H1 (cell line): Measurements from ENCODE around the gene NPTXR. TPM values are rescaled to one million over a fixed set of nuclear protein-coding genes. Genes with fewer than 3 reads are reported as not detected.

Experiments used
- CTCF ChIA-PET: fragments of 300-600 bp; sonication (Branson Sonifier 250); formaldehyde crosslinking; loops from one replicate; lab custom pipeline; 2021; ENCODE audit not compliant: partially characterized antibody; lab: Charles Lee
- POLR2A ChIA-PET: fragments of 300-600 bp; sonication (Branson Sonifier 250); formaldehyde crosslinking; loops from one replicate; lab custom pipeline; 2021; ENCODE audit warnings: inconsistent platforms; ENCODE audit not compliant: partially characterized antibody; lab: Charles Lee
- DNase-seq, 2 experiments: peaks; one replicate each; pipeline versions ENCODE4 v3.0.0 to v3.0.0-alpha.2; 2010 to 2022; ENCODE audit warnings: low spot score in 2 of 2, low read depth in 1 of 2, mixed read lengths in 1 of 2
- FAIRE-seq: peaks from 2 replicates; lab custom pipeline; 2011; peaks lifted over from hg19 to GRCh38; lab: Jason Lieb, UNC
- H2AFZ ChIP-seq: 2 replicates; pipeline ENCODE4 v1.8.1; 2012; ENCODE audit warnings: low read length, inconsistent platforms
- H2AK5ac ChIP-seq: 2 replicates; pipeline ENCODE4 v1.6.1; 2013; ENCODE audit warnings: low read depth, low read length
- H2BK120ac ChIP-seq: replicated peaks from 2 replicates; pipeline ENCODE3; 2013; ENCODE audit warnings: low read depth, low read length, inconsistent platforms
- H2BK12ac ChIP-seq: 2 replicates; pipeline ENCODE4 v1.6.1; 2013; ENCODE audit warnings: low read depth, low read length
- H2BK15ac ChIP-seq: 2 replicates; pipeline ENCODE4 v1.6.1; 2013; ENCODE audit warnings: low read length
- H2BK20ac ChIP-seq: 2 replicates; pipeline ENCODE4 v1.6.1; 2013; ENCODE audit warnings: low read length
- H2BK5ac ChIP-seq: 2 replicates; pipeline ENCODE4 v1.6.1; 2013; ENCODE audit warnings: low read depth, low read length
- H3K14ac ChIP-seq: 2 replicates; pipeline ENCODE4 v1.6.1; 2013; ENCODE audit warnings: inconsistent platforms; ENCODE audit not compliant: insufficient read length
- H3K18ac ChIP-seq: 2 replicates; pipeline ENCODE4 v1.6.1; 2013; ENCODE audit warnings: low read length; ENCODE audit errors: extremely low read depth
- H3K23ac ChIP-seq: 2 replicates; pipeline ENCODE4 v1.6.1; 2013; ENCODE audit warnings: inconsistent platforms; ENCODE audit not compliant: insufficient read length
- H3K23me2 ChIP-seq: 2 replicates; pipeline ENCODE4 v1.6.1; 2013; ENCODE audit warnings: low read depth, low read length
- H3K27ac ChIP-seq: 2 replicates; pipeline ENCODE4 v1.6.1; 2011; ENCODE audit warnings: low read depth, low read length, inconsistent platforms
- H3K27me3 ChIP-seq, 4 experiments: replicated peaks in 1 of 4; 1 replicate in 1 of 4; 2 replicates in 3 of 4; pipeline versions ENCODE4 v1.6.1 to v1.8.1; 2011 to 2013; ENCODE audit warnings: low read length in 3 of 4, mild to moderate bottlenecking in 3 of 4, inconsistent platforms in 2 of 4, mixed read lengths in 2 of 4, moderate library complexity in 1 of 4; ENCODE audit not compliant: control insufficient read depth in 3 of 4, insufficient read depth in 3 of 4; ENCODE audit errors: extremely low read depth in 1 of 4
- H3K36me3 ChIP-seq, 4 experiments: 2 replicates each; pipeline versions ENCODE4 v1.6.1 to v1.8.1; 2011 to 2013; ENCODE audit warnings: mild to moderate bottlenecking in 4 of 4, low read length in 3 of 4, moderate library complexity in 2 of 4, control low read depth in 1 of 4, inconsistent platforms in 1 of 4; ENCODE audit not compliant: insufficient read depth in 4 of 4, control insufficient read depth in 2 of 4
- H3K4ac ChIP-seq: replicated peaks from 2 replicates; pipeline ENCODE3; 2013; ENCODE audit warnings: low read length, low read depth, mixed read lengths, inconsistent platforms; ENCODE audit not compliant: insufficient read length
- H3K4me1 ChIP-seq, 4 experiments: replicated peaks in 1 of 4; 1 replicate in 1 of 4; 2 replicates in 3 of 4; pipeline versions ENCODE4 v1.6.1 to v1.8.1; 2011 to 2013; ENCODE audit warnings: low read length in 3 of 4, inconsistent platforms in 2 of 4, mixed read lengths in 1 of 4; ENCODE audit not compliant: insufficient read depth in 4 of 4, control insufficient read depth in 3 of 4
- H3K4me2 ChIP-seq, 2 experiments: 2 replicates each; pipeline versions ENCODE4 v1.6.1 to v1.8.1; 2011 to 2013; ENCODE audit warnings: low read depth in 2 of 2, low read length in 2 of 2, control low read depth in 1 of 2, inconsistent platforms in 1 of 2, mild to moderate bottlenecking in 1 of 2; ENCODE audit not compliant: insufficient read depth in 1 of 2
- H3K4me3 ChIP-seq, 4 experiments: fragments of 200-600, 300-600 bp in 1 of 4; sonication (generic), shearing (Covaris generic), sonication (Bioruptor Twin) in 1 of 4; 2 replicates each; pipeline versions ENCODE4 v1.5.1 to v1.8.1; 2011 to 2016; ENCODE audit warnings: low read length in 4 of 4, low read depth in 3 of 4, control low read depth in 2 of 4, inconsistent platforms in 2 of 4, mild to moderate bottlenecking in 2 of 4, mixed read lengths in 1 of 4, moderate library complexity in 1 of 4; ENCODE audit not compliant: insufficient read depth in 2 of 4; ENCODE audit errors: extremely low read depth in 1 of 4
- H3K56ac ChIP-seq: replicated peaks from 2 replicates; pipeline ENCODE3; 2013; ENCODE audit warnings: low read depth, mild to moderate bottlenecking, mixed read lengths, low read length, inconsistent platforms; ENCODE audit not compliant: insufficient read length
- H3K79me1 ChIP-seq: 2 replicates; pipeline ENCODE4 v1.6.1; 2013; ENCODE audit warnings: low read depth, low read length, control low read depth
- H3K79me2 ChIP-seq, 2 experiments: 2 replicates each; pipeline versions ENCODE4 v1.6.1 to v1.8.1; 2012 to 2013; ENCODE audit warnings: low read length in 2 of 2, mild to moderate bottlenecking in 2 of 2, inconsistent platforms in 1 of 2; ENCODE audit not compliant: insufficient read depth in 2 of 2, control insufficient read depth in 1 of 2
- H3K9ac ChIP-seq, 4 experiments: replicated peaks in 1 of 4; 1 replicate in 1 of 4; 2 replicates in 3 of 4; pipeline versions ENCODE4 v1.6.1 to v1.8.1; 2011 to 2013; ENCODE audit warnings: low read depth in 3 of 4, low read length in 3 of 4, control low read depth in 2 of 4, mild to moderate bottlenecking in 2 of 4, moderate library complexity in 2 of 4, inconsistent platforms in 1 of 4; ENCODE audit errors: extremely low read depth in 1 of 4
- H3K9me3 ChIP-seq, 2 experiments: 2 replicates each; pipeline versions ENCODE4 v1.6.1 to v1.8.1; 2012 to 2013; ENCODE audit warnings: mild to moderate bottlenecking in 2 of 2, moderate library complexity in 2 of 2, control low read depth in 1 of 2, inconsistent platforms in 1 of 2, low read depth in 1 of 2, low read length in 1 of 2, mixed read lengths in 1 of 2; ENCODE audit not compliant: insufficient read depth in 2 of 2
- H4K20me1 ChIP-seq, 2 experiments: replicated peaks in 1 of 2; 2 replicates each; pipeline versions ENCODE3 to v1.8.1; 2011 to 2013; ENCODE audit warnings: inconsistent platforms in 2 of 2, low read length in 2 of 2, mild to moderate bottlenecking in 1 of 2; ENCODE audit not compliant: insufficient read depth in 2 of 2, control insufficient read depth in 1 of 2
- H4K5ac ChIP-seq: 2 replicates; pipeline ENCODE4 v1.6.1; 2013; ENCODE audit warnings: low read length, low read depth, mixed read lengths, inconsistent platforms; ENCODE audit not compliant: insufficient read length
- H4K8ac ChIP-seq: 2 replicates; pipeline ENCODE4 v1.8.0; 2013; ENCODE audit warnings: mild to moderate bottlenecking, moderate library complexity, low read length, inconsistent platforms; ENCODE audit not compliant: insufficient read depth; ENCODE audit errors: extremely low read depth
- H4K91ac ChIP-seq: replicated peaks from 2 replicates; pipeline ENCODE3; 2013; ENCODE audit warnings: low read length, mixed read lengths, inconsistent platforms; ENCODE audit not compliant: insufficient read length
- ATF2 ChIP-seq: IDR thresholded peaks from 2 replicates; pipeline ENCODE4 v1.6.1; 2012; ENCODE audit warnings: low read length, inconsistent platforms
- CBX8 ChIP-seq: fragments of 300-800, 300-1000 bp; sonication (generic); IDR thresholded peaks from 2 replicates; pipeline ENCODE4 v1.7.1; 2016; ENCODE audit warnings: low read depth, low read length, borderline replicate concordance
- CREB1 ChIP-seq: IDR thresholded peaks from 2 replicates; pipeline ENCODE4 v1.6.1; 2012; ENCODE audit warnings: inconsistent platforms
- EZH2 ChIP-seq: fragments of 200-600 bp; sonication (generic); IDR thresholded peaks from 2 replicates; pipeline ENCODE4 v1.7.1; 2012; ENCODE audit warnings: low read depth, mild to moderate bottlenecking, moderate library complexity, low read length, inconsistent platforms; ENCODE audit not compliant: severe bottlenecking
- FOSL1 ChIP-seq: IDR thresholded peaks from 2 replicates; pipeline ENCODE4 v1.6.1; 2011; ENCODE audit warnings: mild to moderate bottlenecking, low read depth, low read length, moderate library complexity; ENCODE audit not compliant: insufficient read depth
- RAD21 ChIP-seq, 2 experiments: IDR thresholded peaks in 1 of 2; conservative IDR thresholded peaks in 1 of 2; 2 replicates each; pipeline ENCODE4 v1.6.1; 2011; ENCODE audit warnings: low read depth in 2 of 2, low read length in 2 of 2, improper control_type of control experiment in 1 of 2, inconsistent platforms in 1 of 2, mild to moderate bottlenecking in 1 of 2, moderate library complexity in 1 of 2
- SP1 ChIP-seq: IDR thresholded peaks from 2 replicates; pipeline ENCODE4 v1.6.1; 2011; ENCODE audit warnings: low read depth, low read length
- YY1 ChIP-seq: IDR thresholded peaks from 2 replicates; pipeline ENCODE4 v1.6.1; 2011; ENCODE audit warnings: low read depth, mild to moderate bottlenecking, low read length
- WGBS, 2 experiments: shearing (Covaris generic) in 1 of 2; methylation state at CpG; one replicate each; pipeline versions ENCODE4 v1.1.6 to v1.1.7; 2013 to 2015; ENCODE audit warnings: low lambda C conversion rate in 2 of 2, mixed read lengths in 2 of 2, inconsistent platforms in 1 of 2, low coverage in 1 of 2, missing lambda C conversion rate in 1 of 2; ENCODE audit not compliant: insufficient replicate concordance in 2 of 2, insufficient coverage in 1 of 2, insufficient read length in 1 of 2; ENCODE audit errors: extremely low coverage in 1 of 2, missing lambda C conversion rate in 1 of 2; 5-methylcytosine and 5-hydroxymethylcytosine counted together
- polyA plus RNA-seq, 7 experiments: library from polyadenylated mRNA; depleted of rRNA in 3 of 7; stranded (reverse) in 5 of 7; unstranded in 2 of 7; fragments of >200 nt in 5 of 7; fragments of 200-250 nt in 2 of 7; gene quantifications; 1 replicate in 5 of 7; 2 replicates in 1 of 7; 4 replicates in 1 of 7; pipeline versions ENCODE4 v1.2.1 to v1.2.3, GENCODE V29; 2011 to 2013; ENCODE audit warnings: missing spikeins in 2 of 7, mixed read lengths in 2 of 7
- total RNA-seq: library from RNA; stranded (reverse); fragmentation: NEBNext Ultra II Directional; extraction: Animal tissue kit (Norgen Biotek cat#: 25700); gene quantifications from 2 replicates; pipeline ENCODE4 v1.2.1, GENCODE V29; 2021

Gene NPTXR
- total and polyA plus RNA-seq, 2 of the 8 experiments (the other 6 are each of a cell fraction or from before 2014, with no cell fraction given) = 3.7 to 6.4 TPM

GRCh38 chr22:38873469-38874411, 29.9 kb upstream of the NPTXR start:
- CTCF ChIA-PET = interaction anchor here (0.6 to 1.0 kb wide), 4 partner anchors 12 to 154 kb away, joined by 3 to 5 read pairs (median 3); no protein-coding TSS in a partner anchor
- Histone ChIP-seq H2AK5ac (no peak overlapping the region; the same call in 1 of the 2 replicates), H2BK5ac (no peak overlapping the region), H2BK12ac (peak overlapping the region; percentile 31; the same call in 1 of the 2 replicates), H3K36me3 (peaks cover 0 to 8% (median 5%) of the 10 kb centered on the region in 4 experiments; a peak in 3 of 8 replicates), H3K23ac (no peak overlapping the region), H3K9me3 (no peaks in the 10 kb centered on the region), H3K23me2 (peaks cover 9% of the 10 kb centered on the region; the same call in 1 of the 2 replicates), H3K4me2 (peak overlapping the region; percentile 61 to 86), H2BK120ac (no peak overlapping the region), H3K56ac (peak overlapping the region; percentile 27), H4K91ac (no peak overlapping the region), H3K27ac (no peak overlapping the region), H3K27me3 (no peaks in the 10 kb centered on the region; a peak in 2 of 7 replicates), H4K8ac (no peak overlapping the region), H2BK15ac (peak overlapping the region; percentile 76), H4K5ac (peak overlapping the region; percentile 64), H2BK20ac (no peak overlapping the region), H4K20me1 (peaks cover 0 to 5% of the 10 kb centered on the region in 2 experiments), H3K14ac (no peak overlapping the region), H3K18ac (no peak overlapping the region), H2AFZ (no peak overlapping the region), H3K4me3 (peak overlapping the region; percentile 15 to 97 (median 71); a peak in 6 of 8 replicates), H3K4ac (no peak overlapping the region), H3K79me1 (no peaks in the 10 kb centered on the region), H3K9ac (no peak overlapping the region), H3K79me2 (peaks cover 0 to 9% of the 10 kb centered on the region in 2 experiments; a peak in 2 of 4 replicates), H3K4me1 (peaks cover 3 to 18% (median 12%) of the 10 kb centered on the region in 4 experiments; a peak in 5 of 7 replicates)
- POLR2A ChIA-PET = interaction anchor here (1.0 to 1.6 kb wide), 5 partner anchors 9 to 438 kb away, joined by 3 to 5 read pairs (median 3); no protein-coding TSS in a partner anchor
- 75% methylated on average over 9 of the region's 9 CpGs; no CpG with 5 or more reads in 1 of the 2 experiments for WGBS, 2 experiments
- peak in 1 of 2 experiments; percentile 40 for DNase-seq
- no peak for FAIRE-seq
- no peak for TF ChIP-seq CREB1
- TF ChIP-seq YY1 = no peak
- TF ChIP-seq RAD21 (IDR thresholded peaks at IDR 0.05 in 1 of 2, conservative IDR thresholded peaks at IDR 0.05 in 1 of 2; ENCODE audit: low read depth in 2 of 2, low read length in 2 of 2) = no peak
- no peak for TF ChIP-seq EZH2
- TF ChIP-seq CBX8 = no peak
- no peak for TF ChIP-seq ATF2
- TF ChIP-seq SP1 = no peak
- TF ChIP-seq FOSL1 = no peak
